ENCODE measurements around the gene PKP4.

- TF ChIP-seq, protein P1, sequence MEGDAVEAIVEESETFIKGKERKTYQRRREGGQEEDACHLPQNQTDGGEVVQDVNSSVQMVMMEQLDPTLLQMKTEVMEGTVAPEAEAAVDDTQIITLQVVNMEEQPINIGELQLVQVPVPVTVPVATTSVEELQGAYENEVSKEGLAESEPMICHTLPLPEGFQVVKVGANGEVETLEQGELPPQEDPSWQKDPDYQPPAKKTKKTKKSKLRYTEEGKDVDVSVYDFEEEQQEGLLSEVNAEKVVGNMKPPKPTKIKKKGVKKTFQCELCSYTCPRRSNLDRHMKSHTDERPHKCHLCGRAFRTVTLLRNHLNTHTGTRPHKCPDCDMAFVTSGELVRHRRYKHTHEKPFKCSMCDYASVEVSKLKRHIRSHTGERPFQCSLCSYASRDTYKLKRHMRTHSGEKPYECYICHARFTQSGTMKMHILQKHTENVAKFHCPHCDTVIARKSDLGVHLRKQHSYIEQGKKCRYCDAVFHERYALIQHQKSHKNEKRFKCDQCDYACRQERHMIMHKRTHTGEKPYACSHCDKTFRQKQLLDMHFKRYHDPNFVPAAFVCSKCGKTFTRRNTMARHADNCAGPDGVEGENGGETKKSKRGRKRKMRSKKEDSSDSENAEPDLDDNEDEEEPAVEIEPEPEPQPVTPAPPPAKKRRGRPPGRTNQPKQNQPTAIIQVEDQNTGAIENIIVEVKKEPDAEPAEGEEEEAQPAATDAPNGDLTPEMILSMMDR (conservative IDR thresholded peaks at IDR 0.05; ENCODE audit: low read depth, low read length): no peak
- no peak for TF ChIP-seq EZH2 (IDR thresholded peaks at IDR 0.05; ENCODE audit: borderline replicate concordance, low read depth, low read length, poor library complexity, severe bottlenecking)
Observed at GRCh38 chr2:158569284-158569683, 112.5 kb downstream of the PKP4 start.

Data from A673 (cell line).